GM21528 (cell line): ENCODE measurements around the gene SKOR1.

Experiments used
- ATAC-seq: cut with Tn5 transposase; IDR thresholded peaks from one replicate; pipeline ENCODE4 v1.9.1; 2021; ENCODE audit warnings: mild to moderate bottlenecking, moderate library complexity; ENCODE audit not compliant: unreplicated experiment, low FRiP score

Gene SKOR1

GRCh38 chr15:67824976-67825880, at the start of gene SKOR1:
TSS of gene SKOR1 (plus strand) at chr15:67825509. CDS start at chr15:67825603, 94 bp downstream.
- ATAC-seq = no peak

GRCh38 chr15:67775998-67776397, 49.3 kb upstream of the SKOR1 start:
- no peak for ATAC-seq

- no peak for ATAC-seq
Measured at GRCh38 chr15:67776600-67776999, 48.7 kb upstream of the SKOR1 start.

GRCh38 chr15:67777071-67777470, 48.2 kb upstream of the SKOR1 start:
- no peak for ATAC-seq

GRCh38 chr15:67777773-67778172, 47.5 kb upstream of the SKOR1 start:
- no peak for ATAC-seq

GRCh38 chr15:67778968-67779548, 46.3 kb upstream of the SKOR1 start:
- ATAC-seq = no peak

GRCh38 chr15:67779549-67780111, 45.7 kb upstream of the SKOR1 start:
- no peak for ATAC-seq

- no peak for ATAC-seq
Measured at GRCh38 chr15:67781061-67781460, 44.2 kb upstream of the SKOR1 start.

GRCh38 chr15:67781907-67782690, 43.2 kb upstream of the SKOR1 start:
- no peak for ATAC-seq

- no peak for ATAC-seq
Measured at GRCh38 chr15:67782691-67782991, 42.7 kb upstream of the SKOR1 start.

GRCh38 chr15:67783303-67783702, 42.0 kb upstream of the SKOR1 start:
- ATAC-seq = peak; percentile 69

- peak; percentile 82 for ATAC-seq
Measured at GRCh38 chr15:67784090-67784781, 41.1 kb upstream of the SKOR1 start.

- ATAC-seq = no peak
Measured at GRCh38 chr15:67784856-67785430, 40.4 kb upstream of the SKOR1 start.

GRCh38 chr15:67785431-67785830, 39.9 kb upstream of the SKOR1 start:
- no peak for ATAC-seq

- ATAC-seq = no peak
Measured at GRCh38 chr15:67786646-67787045, 38.7 kb upstream of the SKOR1 start.

- no peak for ATAC-seq
Measured at GRCh38 chr15:67788986-67789385, 36.3 kb upstream of the SKOR1 start.

- no peak for ATAC-seq
Measured at GRCh38 chr15:67790610-67791319, 34.5 kb upstream of the SKOR1 start.

- ATAC-seq = no peak
Measured at GRCh38 chr15:67792250-67792942, 32.9 kb upstream of the SKOR1 start.
